Thyroid gland (tissue), 4 donors: ENCODE measurements around the gene CDKN2A.

Experiments
- POLR2A ChIP-seq, 2 donors: fragments of 450-650 bp; IDR thresholded peaks; one replicate each; pipeline ENCODE4 v1.6.1; 2017; ENCODE audit warnings: antibody characterized with exemption in 2 of 2, mild to moderate bottlenecking in 2 of 2, moderate library complexity in 1 of 2
- TF ChIP-seq, protein P1 (sequence below), 6 experiments: fragments of 200-600 bp in 3 of 6; fragments of 450-650 bp in 3 of 6; sonication (generic) in 3 of 6; IDR thresholded peaks; one replicate each; pipeline ENCODE4 v1.5.1; 2016 to 2019; ENCODE audit warnings: antibody characterized with exemption in 6 of 6, mild to moderate bottlenecking in 2 of 6, inconsistent platforms in 1 of 6, moderate library complexity in 1 of 6

- TF ChIP-seq, protein P1, sequence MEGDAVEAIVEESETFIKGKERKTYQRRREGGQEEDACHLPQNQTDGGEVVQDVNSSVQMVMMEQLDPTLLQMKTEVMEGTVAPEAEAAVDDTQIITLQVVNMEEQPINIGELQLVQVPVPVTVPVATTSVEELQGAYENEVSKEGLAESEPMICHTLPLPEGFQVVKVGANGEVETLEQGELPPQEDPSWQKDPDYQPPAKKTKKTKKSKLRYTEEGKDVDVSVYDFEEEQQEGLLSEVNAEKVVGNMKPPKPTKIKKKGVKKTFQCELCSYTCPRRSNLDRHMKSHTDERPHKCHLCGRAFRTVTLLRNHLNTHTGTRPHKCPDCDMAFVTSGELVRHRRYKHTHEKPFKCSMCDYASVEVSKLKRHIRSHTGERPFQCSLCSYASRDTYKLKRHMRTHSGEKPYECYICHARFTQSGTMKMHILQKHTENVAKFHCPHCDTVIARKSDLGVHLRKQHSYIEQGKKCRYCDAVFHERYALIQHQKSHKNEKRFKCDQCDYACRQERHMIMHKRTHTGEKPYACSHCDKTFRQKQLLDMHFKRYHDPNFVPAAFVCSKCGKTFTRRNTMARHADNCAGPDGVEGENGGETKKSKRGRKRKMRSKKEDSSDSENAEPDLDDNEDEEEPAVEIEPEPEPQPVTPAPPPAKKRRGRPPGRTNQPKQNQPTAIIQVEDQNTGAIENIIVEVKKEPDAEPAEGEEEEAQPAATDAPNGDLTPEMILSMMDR (IDR thresholded peaks at IDR 0.05): no peak
- TF ChIP-seq POLR2A (IDR thresholded peaks at IDR 0.05): no peak
These were observed 24.9 kb downstream of the CDKN2A start for GRCh38 chr9:21969011-21969940.
